Loucy (cell line): ENCODE data around the gene GRPEL2.

Source experiments
- H2AFZ ChIP-seq: fragments of 200-600 bp; sonication (generic); 2 replicates; pipeline ENCODE4 v1.6.0; 2016; ENCODE audit warnings: antibody characterized with exemption, mild to moderate bottlenecking, low read length, moderate library complexity
- H3F3A ChIP-seq: fragments of 200-600 bp; 2 replicates; pipeline ENCODE4 v1.6.0; 2016; ENCODE audit warnings: antibody characterized with exemption, low read depth, mild to moderate bottlenecking
- H3K27me3 ChIP-seq: fragments of 200-600 bp; sonication (generic); 2 replicates; pipeline ENCODE4 v1.6.1; 2014; ENCODE audit warnings: low read length, mild to moderate bottlenecking; ENCODE audit not compliant: insufficient read depth, poor library complexity, severe bottlenecking
- H3K36me3 ChIP-seq: fragments of 200-600 bp; sonication (generic); 2 replicates; pipeline ENCODE4 v1.6.1; 2016; ENCODE audit warnings: low read length; ENCODE audit not compliant: insufficient read depth
- H3K4me1 ChIP-seq: fragments of 200-600 bp; sonication (generic); 2 replicates; pipeline ENCODE4 v1.5.1; 2014; ENCODE audit warnings: low read length, mild to moderate bottlenecking; ENCODE audit not compliant: insufficient read depth, poor library complexity, severe bottlenecking
- H3K4me2 ChIP-seq: fragments of 200-600 bp; sonication (generic); 2 replicates; pipeline ENCODE4 v1.6.0; 2014; ENCODE audit warnings: antibody characterized with exemption, low read length, low read depth, mild to moderate bottlenecking; ENCODE audit not compliant: poor library complexity, severe bottlenecking
- H3K4me3 ChIP-seq: fragments of 200-600 bp; sonication (generic); 2 replicates; pipeline ENCODE4 v1.5.1; 2014; ENCODE audit warnings: low read length, mild to moderate bottlenecking, mixed read lengths; ENCODE audit not compliant: poor library complexity, severe bottlenecking
- H3K79me2 ChIP-seq: fragments of 200-600 bp; sonication (generic); 2 replicates; pipeline ENCODE4 v1.6.1; 2014; ENCODE audit warnings: low read length; ENCODE audit not compliant: insufficient read depth
- H3K9ac ChIP-seq: fragments of 200-600 bp; sonication (generic); 2 replicates; pipeline ENCODE4 v1.6.0; 2014; ENCODE audit warnings: mild to moderate bottlenecking, low read depth, low read length, moderate library complexity; ENCODE audit not compliant: poor library complexity, severe bottlenecking
- H3K9me2 ChIP-seq: fragments of 200-600 bp; sonication (generic); replicated peaks from 2 replicates; pipeline ENCODE4 v1.6.1; 2016; ENCODE audit warnings: low read depth, low read length, mixed read lengths
- H3K9me3 ChIP-seq: fragments of 200-600 bp; sonication (generic); 2 replicates; pipeline ENCODE4 v1.6.1; 2014; ENCODE audit warnings: mild to moderate bottlenecking, antibody characterized with exemption, low read length, low read depth; ENCODE audit not compliant: insufficient read depth
- H4K20me1 ChIP-seq: fragments of 200-600 bp; sonication (generic); 2 replicates; pipeline ENCODE4 v1.6.0; 2014; ENCODE audit warnings: antibody characterized with exemption, low read length, mild to moderate bottlenecking; ENCODE audit not compliant: insufficient read depth, poor library complexity, severe bottlenecking
- CTCF ChIP-seq: fragments of 200-600 bp; sonication (generic); conservative IDR thresholded peaks from 2 replicates; pipeline ENCODE4 v1.5.1; 2014; ENCODE audit warnings: mild to moderate bottlenecking, antibody characterized with exemption, low read length
- EZH2phosphoT487 ChIP-seq: fragments of 200-600 bp; IDR thresholded peaks from 2 replicates; pipeline ENCODE4 v1.6.1; 2018; ENCODE audit warnings: antibody characterized with exemption, mild to moderate bottlenecking, moderate library complexity, borderline replicate concordance

GRPEL2 gene

GRCh38 chr5:149314571-149315111, 30.7 kb upstream of the GRPEL2 start:
- Histone ChIP-seq H3K4me1 (peaks cover 14% of the 10 kb centered on the region), H3K9me3 (no peaks in the 10 kb centered on the region), H3K4me3 (no peak overlapping the region), H3K36me3 (no peaks in the 10 kb centered on the region), H2AFZ (no peak overlapping the region), H3F3A (no peaks in the 10 kb centered on the region), H3K4me2 (no peak overlapping the region), H3K27me3 (no peaks in the 10 kb centered on the region), H4K20me1 (no peaks in the 10 kb centered on the region), H3K9ac (no peak overlapping the region), H3K9me2 (no peaks in the 10 kb centered on the region), H3K79me2 (no peaks in the 10 kb centered on the region)
- no peak for TF ChIP-seq EZH2phosphoT487
- peak; percentile 38 for TF ChIP-seq CTCF

- Histone ChIP-seq H3K79me2 (no peaks in the 10 kb centered on the region), H3F3A (no peaks in the 10 kb centered on the region), H3K27me3 (no peaks in the 10 kb centered on the region), H3K4me2 (no peak overlapping the region), H4K20me1 (no peaks in the 10 kb centered on the region), H3K4me3 (no peak overlapping the region), H3K9me2 (no peaks in the 10 kb centered on the region), H3K9ac (no peak overlapping the region), H2AFZ (no peak overlapping the region), H3K9me3 (no peaks in the 10 kb centered on the region), H3K4me1 (peaks cover 12% of the 10 kb centered on the region), H3K36me3 (no peaks in the 10 kb centered on the region)
- no peak for TF ChIP-seq EZH2phosphoT487
- no peak for TF ChIP-seq CTCF
These were observed 29.5 kb upstream of the GRPEL2 start for GRCh38 chr5:149315753-149316152.

GRCh38 chr5:149317281-149318048, 27.8 kb upstream of the GRPEL2 start:
- Histone ChIP-seq H3K36me3 (no peaks in the 10 kb centered on the region), H4K20me1 (no peaks in the 10 kb centered on the region), H3F3A (no peaks in the 10 kb centered on the region), H3K27me3 (no peaks in the 10 kb centered on the region), H2AFZ (no peak overlapping the region), H3K4me3 (no peak overlapping the region), H3K79me2 (no peaks in the 10 kb centered on the region), H3K9me3 (no peaks in the 10 kb centered on the region), H3K4me2 (no peak overlapping the region), H3K9ac (no peak overlapping the region), H3K4me1 (peaks cover 4% of the 10 kb centered on the region), H3K9me2 (no peaks in the 10 kb centered on the region)
- peak; percentile 80 for TF ChIP-seq CTCF
- TF ChIP-seq EZH2phosphoT487 = no peak
